GM18502 (cell line): ENCODE measurements around the gene LORICRIN.

Experiments used
- ATAC-seq: cut with Tn5 transposase; IDR thresholded peaks from one replicate; pipeline ENCODE4 v1.9.1; 2021; ENCODE audit warnings: mild to moderate bottlenecking; ENCODE audit not compliant: unreplicated experiment, poor library complexity

LORICRIN gene

GRCh38 chr1:153248176-153248879, 11.2 kb upstream of the LORICRIN start:
- ATAC-seq: no peak

DNA sequence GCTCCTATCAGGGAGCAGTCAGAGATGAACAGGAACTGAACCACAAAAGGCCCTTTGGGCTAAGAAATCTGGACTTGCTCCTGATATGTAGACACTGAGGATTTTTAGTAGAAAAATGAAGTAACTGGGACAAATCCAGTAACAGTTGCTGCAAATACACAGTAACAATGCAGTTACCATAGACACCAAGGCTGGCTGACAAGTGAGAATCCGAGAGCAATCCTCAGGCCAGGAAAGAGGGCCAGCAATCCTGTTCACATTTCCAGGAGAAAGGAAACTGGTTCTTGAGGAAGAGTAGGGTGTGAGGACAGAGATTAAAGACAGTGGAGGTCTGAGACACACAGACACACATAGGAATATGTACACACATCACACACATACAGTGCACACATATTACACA, 9.3 kb upstream of the LORICRIN start:
- no peak for ATAC-seq

- ATAC-seq: no peak
Measured at GRCh38 chr1:153251087-153251486, 8.4 kb upstream of the LORICRIN start.

DNA sequence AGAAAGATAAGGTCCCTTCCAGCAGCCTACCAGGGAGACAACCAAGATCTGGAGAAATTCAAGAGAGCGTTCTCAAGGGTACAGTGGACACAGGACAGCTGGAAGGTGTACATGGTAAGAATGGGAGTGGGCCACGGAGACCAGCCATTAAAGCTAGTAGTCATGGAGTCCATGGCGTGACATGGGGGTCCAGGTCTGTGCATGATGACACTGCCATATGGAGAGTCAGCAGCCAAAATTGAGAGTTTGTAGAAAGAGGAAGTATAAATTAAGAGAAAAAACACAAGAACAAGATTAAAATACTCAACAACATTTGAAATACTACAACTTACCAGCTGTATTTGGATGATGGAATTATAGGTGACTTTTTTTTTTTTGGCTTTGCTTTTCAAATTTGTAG, 7.9 kb upstream of the LORICRIN start:
- no peak for ATAC-seq

DNA sequence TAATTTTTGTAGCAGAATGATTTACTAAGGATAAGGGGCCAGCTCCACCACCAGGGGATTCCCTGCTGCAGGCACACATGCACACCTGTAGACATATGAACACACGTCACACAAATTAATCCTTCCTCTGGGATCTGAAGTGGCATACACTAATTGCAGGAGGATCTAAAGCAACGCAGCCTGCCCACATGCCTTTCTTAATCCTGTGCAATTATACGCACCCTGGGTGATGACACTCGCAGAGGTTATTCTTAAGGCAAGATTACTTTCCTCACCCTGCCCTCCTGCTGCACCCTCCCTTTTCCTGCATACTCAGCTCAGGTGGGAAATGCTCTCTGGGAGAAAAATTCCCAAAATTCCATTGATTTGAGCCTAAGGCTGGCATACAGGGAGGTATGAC, 7.5 kb upstream of the LORICRIN start:
- no peak for ATAC-seq

- no peak for ATAC-seq
Measured at GRCh38 chr1:153253076-153253475, 6.4 kb upstream of the LORICRIN start.

DNA sequence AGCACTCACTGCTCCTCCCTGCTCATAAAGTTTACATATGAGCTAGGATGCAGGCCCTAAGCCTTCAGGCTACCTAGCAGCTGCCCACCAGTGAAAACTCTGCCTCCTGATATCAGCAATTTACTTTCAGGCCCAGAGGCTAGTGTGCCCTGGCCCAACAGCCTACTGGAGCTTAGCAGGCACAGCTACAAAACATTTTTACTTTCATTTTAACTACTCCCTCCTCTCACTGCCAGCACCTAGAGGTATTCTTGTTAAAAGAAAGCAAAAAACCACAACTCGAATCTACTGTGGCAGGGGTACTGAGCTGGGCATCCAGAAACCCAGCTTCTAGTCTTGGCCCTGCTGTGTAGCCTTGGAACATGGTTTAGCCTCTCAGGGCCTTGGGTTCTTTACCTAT, 5.8 kb upstream of the LORICRIN start:
- ATAC-seq: no peak

- ATAC-seq: no peak
Measured at GRCh38 chr1:153260585-153261280, 1.2 kb downstream of the LORICRIN start.

- ATAC-seq: no peak
Measured at GRCh38 chr1:153261281-153262069, 2.0 kb downstream of the LORICRIN start.

GRCh38 chr1:153262070-153262366, 2.5 kb downstream of the LORICRIN start:
- ATAC-seq: no peak

- ATAC-seq: peak; percentile 47
Measured at GRCh38 chr1:153262462-153263157, 3.1 kb downstream of the LORICRIN start.

DNA sequence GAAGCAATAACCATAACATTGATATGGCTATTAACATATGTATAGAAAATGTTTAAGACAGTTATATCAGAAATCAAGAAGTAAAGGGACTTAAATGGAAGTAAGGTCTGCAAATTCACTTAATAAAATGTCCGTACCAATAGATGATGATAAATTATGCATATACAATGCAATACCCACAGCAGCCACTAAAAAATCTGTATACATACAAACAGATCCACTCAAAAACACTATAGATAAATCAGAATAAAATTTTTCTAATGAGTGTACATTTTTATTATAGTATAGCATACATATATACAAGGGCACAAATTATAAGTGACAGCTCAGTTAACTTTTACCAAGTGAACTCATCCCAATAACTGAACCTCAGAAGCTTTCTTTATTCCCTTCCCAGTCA, 6.0 kb downstream of the LORICRIN start:
- no peak for ATAC-seq

DNA sequence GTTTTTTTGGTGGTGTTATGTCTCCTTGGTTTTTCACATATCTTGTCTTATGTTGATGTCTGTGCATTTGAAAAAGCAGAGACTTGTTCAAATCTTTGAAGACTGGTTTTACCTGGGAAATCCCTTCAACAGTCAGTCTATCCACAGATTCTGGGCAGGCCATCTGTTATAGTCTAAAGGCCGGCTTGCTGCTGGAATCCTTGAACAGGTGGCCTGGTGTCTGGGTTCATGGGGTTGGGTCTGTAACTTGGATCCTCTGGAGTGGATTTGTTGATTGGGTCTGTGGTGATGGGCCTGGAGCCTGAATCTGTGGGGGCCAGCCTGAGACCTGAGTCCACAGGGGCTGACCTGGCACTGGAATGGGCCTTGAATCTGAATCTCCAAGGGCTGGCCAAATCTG, 12.2 kb downstream of the LORICRIN start:
- no peak for ATAC-seq

DNA sequence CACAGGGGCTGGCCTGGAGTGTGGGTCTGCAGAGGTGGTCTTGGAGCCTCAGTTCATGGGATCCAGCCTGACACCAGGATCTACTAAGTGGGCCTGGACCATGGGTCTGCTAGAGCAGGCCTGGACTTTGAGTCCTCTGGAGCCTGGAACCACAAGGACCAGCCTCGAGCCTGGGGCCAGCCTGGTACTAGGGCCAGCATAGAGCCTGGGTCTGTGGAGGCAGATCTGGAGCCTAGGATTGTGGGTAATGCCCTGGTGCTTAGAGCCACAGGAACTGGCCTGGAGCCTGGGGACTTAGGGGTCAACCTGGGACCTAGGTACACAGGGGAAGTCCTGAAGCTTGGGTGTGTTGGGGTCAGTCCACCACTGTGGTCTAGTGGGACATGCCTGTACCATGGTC, 12.7 kb downstream of the LORICRIN start:
- no peak for ATAC-seq

GRCh38 chr1:153277852-153278251, 18.4 kb downstream of the LORICRIN start:
- ATAC-seq: peak; percentile 70

DNA sequence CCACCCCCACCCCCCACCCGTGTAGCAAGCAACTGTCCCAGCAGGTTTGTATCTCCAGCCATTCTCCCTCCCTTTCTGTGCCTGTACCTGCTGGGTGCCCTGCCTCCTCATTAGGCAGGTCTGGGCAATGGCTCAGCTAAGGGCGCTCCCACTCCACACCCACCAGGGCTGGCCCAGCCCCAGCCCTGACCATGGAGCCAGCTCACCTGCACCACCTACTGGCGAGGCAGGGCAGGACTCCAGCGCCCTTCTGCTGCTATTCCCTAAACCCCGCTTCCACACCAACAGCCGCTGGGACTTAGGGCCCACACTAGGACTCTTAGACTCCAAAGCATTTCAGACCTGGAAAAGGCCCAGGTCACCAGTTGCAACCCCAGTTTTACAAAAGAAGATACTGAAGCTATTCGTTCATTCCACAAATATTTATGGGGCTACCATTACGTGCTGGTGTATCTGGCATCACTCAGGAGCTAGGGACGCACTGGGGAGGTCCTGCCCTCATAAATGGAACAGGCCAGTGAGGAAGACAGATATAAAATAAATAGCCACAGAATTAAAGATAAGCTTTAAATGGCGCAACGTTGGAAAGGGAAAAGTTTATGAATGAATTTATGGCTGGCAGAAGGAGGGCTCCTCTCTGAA, 29.3 kb downstream of the LORICRIN start:
- ATAC-seq: peak; percentile 58

GRCh38 chr1:153291514-153291913, 32.0 kb downstream of the LORICRIN start:
- ATAC-seq: no peak

DNA sequence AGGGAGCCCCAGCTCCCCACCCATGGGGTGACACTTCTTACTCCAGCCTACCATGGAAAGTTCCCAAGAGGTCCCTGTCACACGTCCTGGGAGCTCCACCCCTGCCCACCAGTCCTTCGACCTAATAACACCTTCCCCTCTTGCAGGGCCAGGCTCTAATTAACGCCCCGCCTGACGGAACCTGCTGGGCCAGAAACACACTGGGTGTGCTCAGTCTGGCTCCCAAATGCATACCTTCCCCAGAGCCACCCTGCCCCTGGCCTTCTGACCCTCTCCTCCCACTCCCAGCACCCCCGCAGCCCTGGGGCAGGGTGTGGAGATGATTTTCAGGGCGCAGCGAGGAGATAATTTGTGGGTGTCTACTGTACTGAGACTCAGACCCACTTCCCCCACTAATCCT, 32.7 kb downstream of the LORICRIN start:
- no peak for ATAC-seq

DNA sequence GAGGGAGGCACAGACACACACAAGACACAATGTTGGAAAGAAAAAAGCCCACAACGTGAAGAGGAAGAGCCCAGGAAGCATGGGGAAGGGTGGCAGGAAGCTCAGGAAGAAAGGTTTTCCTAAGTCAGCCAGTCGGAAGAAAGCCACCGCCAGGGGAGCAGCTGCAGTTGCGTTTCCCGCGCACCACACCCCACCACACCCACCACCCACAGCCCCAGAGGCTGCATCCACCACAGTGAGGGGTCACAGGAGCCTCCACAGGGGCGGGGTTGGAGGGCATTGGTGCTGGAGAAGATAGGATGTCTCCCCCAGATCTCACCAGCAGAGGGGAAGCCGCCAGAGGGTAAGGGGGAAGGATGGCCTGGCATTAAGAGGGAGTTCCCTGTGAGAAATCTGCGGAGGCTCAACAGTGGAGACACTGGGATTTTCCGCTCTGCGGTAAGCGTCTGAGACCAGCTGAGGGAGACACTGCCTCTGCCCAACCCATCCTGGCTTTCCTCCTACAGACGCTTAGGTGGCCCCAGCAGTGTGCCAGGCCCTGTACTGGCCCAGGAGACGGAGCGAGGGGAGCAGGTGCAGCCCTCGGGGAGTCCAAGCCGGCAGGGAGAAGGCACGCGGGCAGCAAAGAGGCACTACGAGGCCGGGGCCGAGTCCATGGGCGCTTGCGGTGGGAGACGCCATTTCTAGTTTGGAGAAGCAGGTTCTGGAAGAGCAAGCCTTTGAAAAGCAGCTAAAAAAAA, 33.4 kb downstream of the LORICRIN start:
- no peak for ATAC-seq

DNA sequence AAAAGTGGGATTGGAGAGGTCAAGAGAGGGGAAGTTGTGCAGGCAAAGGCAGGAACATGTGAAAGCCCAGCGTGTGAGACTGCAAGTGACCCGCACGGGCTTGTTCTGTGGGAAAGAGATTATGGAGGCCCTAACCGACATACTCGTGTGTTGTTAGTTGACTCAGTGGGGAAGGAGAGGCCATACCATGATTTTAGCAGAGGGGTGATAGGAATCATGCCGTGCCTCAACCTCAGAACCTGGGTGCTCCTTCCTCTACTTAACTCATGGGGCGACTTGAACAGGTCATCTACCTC, 33.9 kb downstream of the LORICRIN start:
- ATAC-seq: no peak
